Mesenchymal stem cell (in vitro differentiated cells and primary cell): ENCODE results near the gene AGAP3.

Experiments used
- DNase-seq: peaks from one replicate; pipeline ENCODE4 v3.0.0-alpha.2; 2013
- H2AFZ ChIP-seq: one replicate; pipeline ENCODE4 v1.6.1; 2013; ENCODE audit warnings: low read depth, mild to moderate bottlenecking, control low read depth, inconsistent platforms, low read length, moderate library complexity
- H2AK5ac ChIP-seq: 2 replicates; pipeline ENCODE4 v1.6.1; 2013; ENCODE audit warnings: low read length, moderate library complexity, mild to moderate bottlenecking, inconsistent platforms; ENCODE audit not compliant: severe bottlenecking
- H2BK120ac ChIP-seq: one replicate; pipeline ENCODE4 v1.6.1; 2013; ENCODE audit warnings: low read depth, mild to moderate bottlenecking, inconsistent platforms, low read length, moderate library complexity
- H2BK12ac ChIP-seq, 2 experiments: one replicate each; pipeline ENCODE4 v1.6.1; 2013; ENCODE audit warnings: inconsistent platforms in 2 of 2, low read length in 2 of 2, mild to moderate bottlenecking in 2 of 2, moderate library complexity in 2 of 2, control low read depth in 1 of 2
- H2BK15ac ChIP-seq: one replicate; pipeline ENCODE4 v1.6.1; 2013; ENCODE audit warnings: mild to moderate bottlenecking, low read depth, inconsistent platforms; ENCODE audit not compliant: poor library complexity, severe bottlenecking
- H2BK5ac ChIP-seq: 2 replicates; pipeline ENCODE4 v1.6.1; 2013; ENCODE audit warnings: low read depth, mild to moderate bottlenecking, low read length, control low read depth, inconsistent platforms; ENCODE audit not compliant: poor library complexity, severe bottlenecking
- H3K14ac ChIP-seq, 2 experiments: one replicate each; pipeline ENCODE4 v1.6.1; 2013; ENCODE audit warnings: inconsistent platforms in 2 of 2, low read length in 2 of 2, control low read depth in 1 of 2, mild to moderate bottlenecking in 1 of 2, moderate library complexity in 1 of 2
- H3K18ac ChIP-seq, 2 experiments: one replicate each; pipeline ENCODE4 v1.6.1; 2013; ENCODE audit warnings: inconsistent platforms in 2 of 2, low read length in 2 of 2, control low read depth in 1 of 2, low read depth in 1 of 2, mild to moderate bottlenecking in 1 of 2
- H3K23ac ChIP-seq, 2 experiments: one replicate each; pipeline ENCODE4 v1.6.1; 2013; ENCODE audit warnings: inconsistent platforms in 2 of 2, low read length in 2 of 2, mild to moderate bottlenecking in 2 of 2, moderate library complexity in 2 of 2, control low read depth in 1 of 2
- H3K27ac ChIP-seq: 2 replicates; pipeline ENCODE4 v1.5.1; 2013; ENCODE audit warnings: mild to moderate bottlenecking, moderate library complexity, low read length, control low read depth, inconsistent platforms; ENCODE audit not compliant: poor library complexity, severe bottlenecking
- H3K27me3 ChIP-seq, 2 experiments: 2 replicates each; pipeline versions ENCODE4 v1.6.1 to v1.7.0; 2013; ENCODE audit warnings: low read length in 2 of 2, mild to moderate bottlenecking in 2 of 2, moderate library complexity in 2 of 2, control low read depth in 1 of 2, inconsistent platforms in 1 of 2; ENCODE audit not compliant: control insufficient read depth in 1 of 2, insufficient read depth in 1 of 2
- H3K36me3 ChIP-seq, 2 experiments: 2 replicates each; pipeline versions ENCODE4 v1.6.1 to v1.7.0; 2013; ENCODE audit warnings: low read length in 2 of 2, control low read depth in 1 of 2, inconsistent platforms in 1 of 2, low read depth in 1 of 2, mild to moderate bottlenecking in 1 of 2; ENCODE audit not compliant: insufficient read depth in 2 of 2, control insufficient read depth in 1 of 2
- H3K4ac ChIP-seq, 2 experiments: one replicate each; pipeline ENCODE4 v1.6.1; 2013; ENCODE audit warnings: inconsistent platforms in 2 of 2, low read length in 2 of 2, mild to moderate bottlenecking in 2 of 2, moderate library complexity in 2 of 2, control low read depth in 1 of 2, low read depth in 1 of 2
- H3K4me1 ChIP-seq: 2 replicates; pipeline ENCODE4 v1.6.1; 2013; ENCODE audit warnings: low read depth, low read length, control low read depth; ENCODE audit not compliant: control insufficient read depth, insufficient read depth
- H3K4me2 ChIP-seq: 2 replicates; pipeline ENCODE4 v1.6.1; 2013; ENCODE audit warnings: low read length, mild to moderate bottlenecking, inconsistent platforms; ENCODE audit not compliant: poor library complexity, severe bottlenecking
- H3K4me3 ChIP-seq, 2 experiments: 2 replicates each; pipeline versions ENCODE4 v1.5.1 to v1.7.0; 2013; ENCODE audit warnings: low read length in 2 of 2, mild to moderate bottlenecking in 2 of 2, control low read depth in 1 of 2, low read depth in 1 of 2; ENCODE audit not compliant: insufficient read depth in 1 of 2
- H3K79me1 ChIP-seq: replicated peaks from 2 replicates; pipeline ENCODE4 v1.6.1; 2013; ENCODE audit warnings: mild to moderate bottlenecking, control low read depth, low read length, inconsistent platforms; ENCODE audit not compliant: poor library complexity, severe bottlenecking
- H3K9ac ChIP-seq: 2 replicates; pipeline ENCODE4 v1.7.0; 2013; ENCODE audit warnings: mild to moderate bottlenecking, low read length, moderate library complexity
- H3K9me3 ChIP-seq: 2 replicates; pipeline ENCODE4 v1.7.0; 2013; ENCODE audit warnings: mild to moderate bottlenecking, low read length; ENCODE audit not compliant: control insufficient read depth
- H4K8ac ChIP-seq: one replicate; pipeline ENCODE4 v1.6.1; 2013; ENCODE audit warnings: inconsistent platforms, mild to moderate bottlenecking, low read length, moderate library complexity
- H4K91ac ChIP-seq: one replicate; pipeline ENCODE4 v1.6.1; 2013; ENCODE audit warnings: mild to moderate bottlenecking, low read length, inconsistent platforms
- WGBS: methylation state at CpG from one replicate; pipeline ENCODE4 v1.1.7; 2013; ENCODE audit warnings: mixed read lengths; 5-methylcytosine and 5-hydroxymethylcytosine counted together

The AGAP3 gene

DNA sequence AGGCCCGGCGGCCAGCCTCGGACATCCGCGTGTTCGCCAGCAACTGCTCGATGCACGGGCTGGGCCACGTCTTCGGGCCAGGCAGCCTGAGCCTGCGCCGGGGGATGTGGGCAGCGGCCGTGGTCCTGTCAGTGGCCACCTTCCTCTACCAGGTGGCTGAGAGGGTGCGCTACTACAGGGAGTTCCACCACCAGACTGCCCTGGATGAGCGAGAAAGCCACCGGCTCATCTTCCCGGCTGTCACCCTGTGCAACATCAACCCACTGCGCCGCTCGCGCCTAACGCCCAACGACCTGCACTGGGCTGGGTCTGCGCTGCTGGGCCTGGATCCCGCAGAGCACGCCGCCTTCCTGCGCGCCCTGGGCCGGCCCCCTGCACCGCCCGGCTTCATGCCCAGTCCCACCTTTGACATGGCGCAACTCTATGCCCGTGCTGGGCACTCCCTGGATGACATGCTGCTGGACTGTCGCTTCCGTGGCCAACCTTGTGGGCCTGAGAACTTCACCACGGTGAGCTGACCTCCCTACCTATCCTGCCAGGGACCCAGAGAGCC is 37.3 kb upstream of the AGAP3 start:
- H3K9me3 ChIP-seq = no peaks in the 10 kb centered on the region
- H2BK12ac ChIP-seq = no peak overlapping the region
- H3K9ac ChIP-seq = no peak overlapping the region
- H3K27ac ChIP-seq = no peak overlapping the region
- H2BK120ac ChIP-seq = no peak overlapping the region
- peaks cover 18 to 46% of the 10 kb centered on the region in 2 experiments for H3K36me3 ChIP-seq
- peaks cover 17% of the 10 kb centered on the region for H3K4me1 ChIP-seq
- H2BK5ac ChIP-seq = no peak overlapping the region
- peak overlapping the region; percentile 83 for H2BK15ac ChIP-seq
- H4K91ac ChIP-seq = peak overlapping the region; percentile 52
- no peak overlapping the region for H3K4me2 ChIP-seq
- no peaks in the 10 kb centered on the region for H3K79me1 ChIP-seq
- H3K4ac ChIP-seq = no peak overlapping the region
- no peak overlapping the region for H3K14ac ChIP-seq
- 94% methylated on average over 38 of the region's 38 CpGs for WGBS
- H3K23ac ChIP-seq = no peak overlapping the region
- H2AK5ac ChIP-seq = no peak overlapping the region
- peaks cover 8 to 16% of the 10 kb centered on the region in 2 experiments for H3K27me3 ChIP-seq
- no peak overlapping the region for H2AFZ ChIP-seq
- no peak overlapping the region for H3K18ac ChIP-seq
- DNase-seq = no peak
- no peak overlapping the region for H4K8ac ChIP-seq
- H3K4me3 ChIP-seq = no peak overlapping the region

DNA sequence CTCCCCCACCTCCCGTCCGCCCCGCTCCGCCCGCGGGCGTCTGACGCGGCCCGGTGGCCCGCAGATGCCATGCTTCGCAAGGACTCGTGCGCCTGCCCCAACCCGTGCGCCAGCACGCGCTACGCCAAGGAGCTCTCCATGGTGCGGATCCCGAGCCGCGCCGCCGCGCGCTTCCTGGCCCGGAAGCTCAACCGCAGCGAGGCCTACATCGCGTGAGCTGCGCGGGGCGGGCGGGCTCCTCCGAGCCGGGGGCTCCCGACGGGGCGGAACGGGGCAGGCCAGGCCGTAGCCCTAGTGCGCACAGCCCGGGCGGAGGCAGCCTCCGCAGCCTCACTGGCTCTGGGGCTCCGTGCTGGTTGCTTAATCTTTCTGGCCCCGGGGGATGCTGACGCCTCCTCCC is 35.2 kb upstream of the AGAP3 start:
- no peak overlapping the region for H3K14ac ChIP-seq
- peaks cover 19 to 47% of the 10 kb centered on the region in 2 experiments for H3K36me3 ChIP-seq
- no peaks in the 10 kb centered on the region for H3K9me3 ChIP-seq
- peak; percentile 87 for DNase-seq
- no peak overlapping the region for H2BK5ac ChIP-seq
- H4K8ac ChIP-seq = no peak overlapping the region
- no peak overlapping the region for H2AFZ ChIP-seq
- no peak overlapping the region for H2BK120ac ChIP-seq
- H2AK5ac ChIP-seq = no peak overlapping the region
- H3K27me3 ChIP-seq = peaks cover 8 to 16% of the 10 kb centered on the region in 2 experiments
- H3K4me1 ChIP-seq = peaks cover 17% of the 10 kb centered on the region
- H4K91ac ChIP-seq = no peak overlapping the region
- H2BK15ac ChIP-seq = peak overlapping the region; percentile 49
- H2BK12ac ChIP-seq = no peak overlapping the region
- H3K18ac ChIP-seq = no peak overlapping the region
- no peak overlapping the region for H3K27ac ChIP-seq
- peaks cover 4% of the 10 kb centered on the region for H3K79me1 ChIP-seq
- no peak overlapping the region for H3K4ac ChIP-seq
- H3K4me3 ChIP-seq = peak overlapping the region; percentile 3 to 37
- WGBS = 2% methylated on average over 44 of the region's 50 CpGs
- H3K4me2 ChIP-seq = peak overlapping the region; percentile 62
- H3K23ac ChIP-seq = no peak overlapping the region
- no peak overlapping the region for H3K9ac ChIP-seq

GRCh38 chr7:151053096-151053495 is 33.2 kb upstream of the AGAP3 start:
- no peak overlapping the region for H3K14ac ChIP-seq
- H3K4ac ChIP-seq = no peak overlapping the region
- no peak overlapping the region for H3K9ac ChIP-seq
- no peak overlapping the region for H3K18ac ChIP-seq
- H2BK15ac ChIP-seq = no peak overlapping the region
- H3K9me3 ChIP-seq = no peaks in the 10 kb centered on the region
- no CpG with 5 or more reads among the region's 4 CpGs for WGBS
- no peak overlapping the region for H2AK5ac ChIP-seq
- peaks cover 19 to 41% of the 10 kb centered on the region in 2 experiments for H3K36me3 ChIP-seq
- peaks cover 8 to 16% of the 10 kb centered on the region in 2 experiments for H3K27me3 ChIP-seq
- no peak overlapping the region for H3K23ac ChIP-seq
- no peak overlapping the region for H4K91ac ChIP-seq
- no peak overlapping the region for H4K8ac ChIP-seq
- no peak for DNase-seq
- H2AFZ ChIP-seq = no peak overlapping the region
- no peak overlapping the region for H2BK5ac ChIP-seq
- H2BK12ac ChIP-seq = no peak overlapping the region
- H2BK120ac ChIP-seq = no peak overlapping the region
- H3K4me3 ChIP-seq = no peak overlapping the region
- no peak overlapping the region for H3K27ac ChIP-seq
- H3K4me1 ChIP-seq = peaks cover 18% of the 10 kb centered on the region
- H3K4me2 ChIP-seq = no peak overlapping the region
- H3K79me1 ChIP-seq = peaks cover 15% of the 10 kb centered on the region

DNA sequence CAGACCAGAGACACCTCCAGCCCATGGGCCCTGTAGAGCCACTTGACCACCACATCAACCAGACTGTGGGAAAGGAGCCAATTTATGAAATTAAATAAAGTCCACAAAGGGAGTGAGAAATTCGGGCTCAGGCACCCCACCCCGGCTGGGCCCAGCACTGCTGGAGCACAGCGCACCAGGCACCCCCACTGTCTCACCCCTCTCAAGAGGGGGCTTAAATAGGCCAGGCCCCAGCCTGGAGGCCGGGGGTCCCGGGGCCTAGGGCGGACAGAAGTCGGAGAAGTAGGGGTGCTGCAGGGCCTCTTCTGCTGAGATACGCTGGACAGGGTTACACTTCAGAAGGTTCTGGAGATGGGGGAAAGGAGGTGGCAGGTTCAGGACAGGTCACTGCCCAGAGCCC is 32.5 kb upstream of the AGAP3 start:
- no peak for DNase-seq
- H3K27me3 ChIP-seq = peaks cover 8 to 16% of the 10 kb centered on the region in 2 experiments
- H3K9ac ChIP-seq = no peak overlapping the region
- H3K4me2 ChIP-seq = no peak overlapping the region
- H4K91ac ChIP-seq = no peak overlapping the region
- H3K4ac ChIP-seq = no peak overlapping the region
- peaks cover 15% of the 10 kb centered on the region for H3K79me1 ChIP-seq
- no peak overlapping the region for H2AFZ ChIP-seq
- no peak overlapping the region for H3K14ac ChIP-seq
- H3K18ac ChIP-seq = no peak overlapping the region
- no peak overlapping the region for H2AK5ac ChIP-seq
- peaks cover 19 to 41% of the 10 kb centered on the region in 2 experiments for H3K36me3 ChIP-seq
- whole genome bisulfite sequencing = 97% methylated on average over 8 of the region's 8 CpGs
- no peak overlapping the region for H2BK120ac ChIP-seq
- H3K4me1 ChIP-seq = peaks cover 22% of the 10 kb centered on the region
- H2BK15ac ChIP-seq = no peak overlapping the region
- no peak overlapping the region for H2BK12ac ChIP-seq
- H2BK5ac ChIP-seq = no peak overlapping the region
- no peak overlapping the region for H3K4me3 ChIP-seq
- H4K8ac ChIP-seq = no peak overlapping the region
- no peak overlapping the region for H3K27ac ChIP-seq
- H3K23ac ChIP-seq = no peak overlapping the region
- no peaks in the 10 kb centered on the region for H3K9me3 ChIP-seq
